GM12878 (cell line): Measurements from ENCODE around the gene AURKAIP1. TPM values are rescaled to one million over a fixed set of nuclear protein-coding genes. Genes with fewer than 3 reads are reported as not detected.

Experiments
- ATAC-seq: fragments of 200-7000 bp; cut with Tn5 transposase; 3 replicates; pipeline ENCODE4 v1.9.1; 2020; ENCODE audit warnings: mild to moderate bottlenecking, moderate library complexity
- BruUV-seq: library from RNA; stranded (reverse); fragments of 400-500 nt; replicated peaks from 2 replicates; lab custom pipeline; 2021; lab: Mats Ljungman, UMichigan
- CTCF ChIA-PET: fragments of 300-600 bp; sonication (Branson Sonifier 250); formaldehyde crosslinking; extraction: SDS; loops from one replicate; lab custom pipeline; 2021; ENCODE audit warnings: inconsistent platforms; lab: Yijun Ruan, JAX
- POLR2A ChIA-PET: fragments of 350-600 bp; formaldehyde crosslinking; extraction: SDS; loops from one replicate; lab custom pipeline; 2021; ENCODE audit warnings: inconsistent platforms; lab: Charles Lee
- RAD21 ChIA-PET: fragments of 300-600 bp; sonication (Branson Sonifier 250); formaldehyde crosslinking; loops from one replicate; lab custom pipeline; 2023; ENCODE audit warnings: antibody characterized with exemption; ENCODE audit not compliant: unreplicated experiment; lab: Charles Lee
- SMC1A ChIA-PET: fragments of 300-600 bp; sonication (Branson Sonifier 250); formaldehyde crosslinking; loops from one replicate; lab custom pipeline; 2023; ENCODE audit not compliant: unreplicated experiment, uncharacterized antibody; lab: Charles Lee
- DNase-seq: peaks from one replicate; pipeline ENCODE4 v3.0.0-alpha.2; 2011; ENCODE audit warnings: low read depth, low spot score
- FAIRE-seq: peaks from 3 replicates; lab custom pipeline; 2011; peaks lifted over from hg19 to GRCh38; lab: Jason Lieb, UNC
- H2AFZ ChIP-seq: 2 replicates; pipeline ENCODE4 v1.6.0; 2011; ENCODE audit warnings: low read depth, low read length, control low read depth; ENCODE audit not compliant: control insufficient read depth
- H3K27ac ChIP-seq: 2 replicates; pipeline ENCODE4 v1.5.1; 2011; ENCODE audit warnings: control low read depth; ENCODE audit not compliant: control insufficient read depth, insufficient read depth
- H3K27me3 ChIP-seq, 2 experiments: replicated peaks in 1 of 2; 2 replicates each; pipeline versions ENCODE4 v1.6.0 to v1.6.1; 2011; ENCODE audit warnings: low read length in 1 of 2; ENCODE audit not compliant: control insufficient read depth in 2 of 2, insufficient read depth in 2 of 2
- H3K36me3 ChIP-seq, 2 experiments: 2 replicates each; pipeline ENCODE4 v1.5.1; 2011; ENCODE audit warnings: low read length in 1 of 2; ENCODE audit not compliant: control insufficient read depth in 2 of 2, insufficient read depth in 2 of 2
- H3K4me1 ChIP-seq: 2 replicates; pipeline ENCODE4 v1.6.1; 2011; ENCODE audit warnings: mild to moderate bottlenecking, low read length, moderate library complexity, mixed read lengths; ENCODE audit not compliant: control insufficient read depth, insufficient read depth
- H3K4me2 ChIP-seq: 2 replicates; pipeline ENCODE4 v1.6.0; 2011; ENCODE audit warnings: control low read depth; ENCODE audit not compliant: control insufficient read depth, insufficient read depth
- H3K4me3 ChIP-seq: fragments of 200-600 bp; sonication (generic); 2 replicates; pipeline ENCODE4 v1.5.1; 2016
- H3K79me2 ChIP-seq: 2 replicates; pipeline ENCODE4 v1.6.0; 2011; ENCODE audit warnings: low read length; ENCODE audit not compliant: control insufficient read depth, insufficient read depth
- H3K9ac ChIP-seq: 2 replicates; pipeline ENCODE4 v1.8.0; 2011; ENCODE audit warnings: low read length, control low read depth, mixed read lengths; ENCODE audit not compliant: control insufficient read depth, insufficient read depth
- H3K9me3 ChIP-seq: replicated peaks from 3 replicates; pipeline ENCODE4 v1.5.1; 2011; ENCODE audit warnings: mild to moderate bottlenecking, low read length; ENCODE audit not compliant: control insufficient read depth, insufficient read depth
- H4K20me1 ChIP-seq: 2 replicates; pipeline ENCODE4 v1.6.0; 2011; ENCODE audit not compliant: control insufficient read depth, insufficient read depth
- ATF2 ChIP-seq: IDR thresholded peaks from 2 replicates; pipeline ENCODE4 v1.6.1; 2012; ENCODE audit warnings: low read length, inconsistent platforms
- BMI1 ChIP-seq: fragments of 450-650 bp; IDR thresholded peaks from 2 replicates; pipeline ENCODE4 v1.6.1; 2016; ENCODE audit warnings: mild to moderate bottlenecking, moderate library complexity, borderline replicate concordance
- CEBPZ ChIP-seq: fragments of 150-350 bp; IDR thresholded peaks from 2 replicates; pipeline ENCODE4 v1.6.1; 2016; ENCODE audit warnings: low read depth, low read length
- CREM ChIP-seq: IDR thresholded peaks from 2 replicates; pipeline ENCODE4 v1.6.1; 2014; ENCODE audit warnings: antibody characterized with exemption, low read depth
- IKZF2 ChIP-seq, 2 experiments: fragments of 450-650 bp; IDR thresholded peaks; 2 replicates each; pipeline ENCODE4 v1.6.1; 2017; ENCODE audit warnings: mild to moderate bottlenecking in 2 of 2, moderate library complexity in 2 of 2
- MAX ChIP-seq: IDR thresholded peaks from 2 replicates; pipeline ENCODE4 v1.6.1; 2012; ENCODE audit warnings: low read depth, low read length, improper control_type of control experiment
- PRDM15 ChIP-seq: fragments of 450-650 bp; formaldehyde crosslinking; IDR thresholded peaks from 2 replicates; pipeline ENCODE4 v1.4.0; 2020; ENCODE audit warnings: mild to moderate bottlenecking, moderate library complexity
- SPI1 ChIP-seq: IDR thresholded peaks from 2 replicates; pipeline ENCODE4 v1.6.1; 2011; ENCODE audit warnings: low read depth, mild to moderate bottlenecking, low read length, moderate library complexity, borderline replicate concordance; ENCODE audit not compliant: insufficient read depth
- TCF7 ChIP-seq: IDR thresholded peaks from 2 replicates; pipeline ENCODE4 v1.6.1; 2014; ENCODE audit warnings: antibody characterized with exemption, borderline replicate concordance
- ZNF622 ChIP-seq: fragments of 450-650 bp; IDR thresholded peaks from 2 replicates; pipeline ENCODE4 v1.6.1; 2017; ENCODE audit warnings: mild to moderate bottlenecking, inconsistent platforms
- WGBS: methylation state at CpG from one replicate; pipeline ENCODE4 v1.1.6; 2016; ENCODE audit warnings: low lambda C conversion rate; ENCODE audit not compliant: insufficient replicate concordance, insufficient coverage; ENCODE audit errors: missing lambda C conversion rate; 5-methylcytosine and 5-hydroxymethylcytosine counted together
- in situ Hi-C: fragments of 300-500 bp; cut with MboI; formaldehyde crosslinking; loops from 9 replicates; pipeline ENCODE4 v1.14.3; 2018; ENCODE audit warnings: mixed read lengths
- intact Hi-C: fragments of 100-400 bp; cut with micrococcal nuclease; formaldehyde crosslinking; loops from one replicate; pipeline ENCODE4 v1.14.2; 2022; ENCODE audit not compliant: unreplicated experiment
- polyA plus RNA-seq, 11 experiments: library from polyadenylated mRNA; depleted of rRNA in 4 of 11; unstranded in 6 of 11; stranded (reverse) in 5 of 11; fragments of >200 nt; fragmentation: Nextera tagmentation in 4 of 11; fragmentation: Illumina TruSeq in 1 of 11; extraction: Ambion mirVana in 4 of 11; extraction: Trizol in 1 of 11; gene quantifications; 1 replicate in 1 of 11; 2 replicates in 10 of 11; pipeline versions ENCODE4 v1.2.1 to v1.2.3, GENCODE V29; 2011 to 2016; ENCODE audit warnings: inconsistent platforms in 2 of 11, missing spikeins in 2 of 11, low read depth in 1 of 11
- total RNA-seq, 4 experiments: library from RNA; depleted of rRNA in 3 of 4; stranded (reverse); fragments of >200 nt in 3 of 4; fragmentation: Illumina TruSeq in 1 of 4; extraction: Trizol in 1 of 4; gene quantifications; 2 replicates each; pipeline versions ENCODE4 v1.2.1 to v1.2.3, GENCODE V29; 2013 to 2021
- TF ChIP-seq, protein P1 (sequence below): fragments of 450-650 bp; IDR thresholded peaks from 2 replicates; pipeline ENCODE4 v1.6.1; 2017; ENCODE audit warnings: borderline replicate concordance

AURKAIP1 gene
- total and polyA plus RNA-seq, 10 of the 15 experiments (the other 5 are each of a cell fraction or from before 2014, with no cell fraction given), result 6.5 to 366 (median 120) TPM

GRCh38 chr1:1357871-1358432 is 17.1 kb downstream of the AURKAIP1 start (continued):
- TF ChIP-seq CEBPZ (no peak), TCF7 (no peak), SPI1 (no peak), ZNF622 (no peak), CREM (no peak)

- 39% methylated on average over 26 of the region's 26 CpGs for WGBS
- Histone ChIP-seq H3K9ac (no peak overlapping the region), H3K79me2 (no peaks in the 10 kb centered on the region), H4K20me1 (no peaks in the 10 kb centered on the region), H3K27me3 (peaks cover 0 to 3% of the 10 kb centered on the region in 2 experiments; a peak in 2 of 4 replicates), H3K4me2 (no peak overlapping the region), H3K36me3 (no peaks in the 10 kb centered on the region), H3K4me1 (peaks cover 5% of the 10 kb centered on the region), H3K4me3 (no peak overlapping the region), H3K27ac (no peak overlapping the region), H3K9me3 (no peaks in the 10 kb centered on the region), H2AFZ (no peak overlapping the region)
- in situ Hi-C loops, result no loop called here
- BruUV-seq, result no TSS peak
- DNase-seq (no peak), FAIRE-seq (no peak), ATAC-seq (peak; percentile 16; the same call in 2 of the 3 replicates)
- ChIA-PET SMC1A (no interaction called here), CTCF (no interaction called here), RAD21 (no interaction called here), POLR2A (no interaction called here)
- intact Hi-C loops, result no loop called here
- TF ChIP-seq ATF2 (no peak), MAX (no peak), IKZF2 (IDR thresholded peaks at IDR 0.05) (no peak), BMI1 (no peak), PRDM15 (CRISPR knock-in tag) (no peak)
- TF ChIP-seq, protein P1, sequence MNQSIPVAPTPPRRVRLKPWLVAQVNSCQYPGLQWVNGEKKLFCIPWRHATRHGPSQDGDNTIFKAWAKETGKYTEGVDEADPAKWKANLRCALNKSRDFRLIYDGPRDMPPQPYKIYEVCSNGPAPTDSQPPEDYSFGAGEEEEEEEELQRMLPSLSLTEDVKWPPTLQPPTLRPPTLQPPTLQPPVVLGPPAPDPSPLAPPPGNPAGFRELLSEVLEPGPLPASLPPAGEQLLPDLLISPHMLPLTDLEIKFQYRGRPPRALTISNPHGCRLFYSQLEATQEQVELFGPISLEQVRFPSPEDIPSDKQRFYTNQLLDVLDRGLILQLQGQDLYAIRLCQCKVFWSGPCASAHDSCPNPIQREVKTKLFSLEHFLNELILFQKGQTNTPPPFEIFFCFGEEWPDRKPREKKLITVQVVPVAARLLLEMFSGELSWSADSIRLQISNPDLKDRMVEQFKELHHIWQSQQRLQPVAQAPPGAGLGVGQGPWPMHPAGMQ, result no peak
These were observed 18.1 kb downstream of the AURKAIP1 start for GRCh38 chr1:1356796-1357401.
